IPS-20b (cell line): ENCODE measurements around the gene LAMA2.
A peak's percentile ranks its signal among the peaks of the same experiment; 100 is the strongest.

Experiments
- H3K27ac ChIP-seq: one replicate; pipeline ENCODE4 v1.5.1; 2013; ENCODE audit warnings: low read length
- H3K27me3 ChIP-seq: 2 replicates; pipeline ENCODE4 v1.6.1; 2013; ENCODE audit warnings: mild to moderate bottlenecking, low read length, inconsistent platforms; ENCODE audit not compliant: insufficient read depth
- H3K36me3 ChIP-seq: 2 replicates; pipeline ENCODE4 v1.6.1; 2013; ENCODE audit warnings: low read depth, mild to moderate bottlenecking, inconsistent platforms, low read length, moderate library complexity; ENCODE audit not compliant: insufficient read depth
- H3K4me1 ChIP-seq: 2 replicates; pipeline ENCODE4 v1.6.1; 2013; ENCODE audit warnings: mild to moderate bottlenecking, control low read depth, inconsistent platforms, low read length, moderate library complexity; ENCODE audit not compliant: insufficient read depth
- H3K4me3 ChIP-seq: 2 replicates; pipeline ENCODE4 v1.5.1; 2013; ENCODE audit warnings: mild to moderate bottlenecking, low read length, inconsistent platforms
- H3K9ac ChIP-seq: 2 replicates; pipeline ENCODE4 v1.6.1; 2013; ENCODE audit warnings: low read depth, mild to moderate bottlenecking, inconsistent platforms, low read length, moderate library complexity
- H3K9me3 ChIP-seq: 2 replicates; pipeline ENCODE4 v1.6.1; 2013; ENCODE audit warnings: mild to moderate bottlenecking, low read depth, low read length, inconsistent platforms; ENCODE audit not compliant: insufficient read depth

LAMA2 gene

DNA sequence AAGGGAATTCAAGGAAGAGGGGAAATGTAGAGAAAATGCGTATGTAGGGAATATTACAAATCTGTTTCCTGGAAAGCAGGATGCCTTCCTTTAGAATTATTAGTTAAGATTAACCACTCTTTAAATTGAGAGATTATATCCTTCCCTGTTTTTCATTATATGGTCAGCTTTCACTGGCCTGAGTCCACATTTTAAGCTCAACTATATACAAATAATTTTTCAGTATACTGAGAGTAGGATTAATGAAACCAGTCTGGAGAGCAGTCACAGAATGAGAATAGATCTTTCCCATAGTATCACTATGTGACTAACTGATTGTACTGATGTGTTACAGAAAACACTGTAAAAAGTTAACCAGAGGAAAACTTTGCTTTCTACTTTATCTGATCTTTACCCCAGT lies 306.3 kb downstream of the LAMA2 start:
- Histone ChIP-seq H3K36me3 (no peaks in the 10 kb centered on the region), H3K9ac (no peak overlapping the region), H3K4me1 (no peaks in the 10 kb centered on the region; the same call in 1 of the 2 replicates), H3K9me3 (no peaks in the 10 kb centered on the region), H3K27me3 (no peaks in the 10 kb centered on the region), H3K4me3 (no peak overlapping the region), H3K27ac (no peak overlapping the region)

- no peak overlapping the region for H3K4me3 ChIP-seq
- H3K27me3 ChIP-seq: no peaks in the 10 kb centered on the region
- no peak overlapping the region for H3K9ac ChIP-seq
- no peak overlapping the region for H3K27ac ChIP-seq
- H3K4me1 ChIP-seq: peaks cover 16% of the 10 kb centered on the region
- H3K9me3 ChIP-seq: no peaks in the 10 kb centered on the region
- H3K36me3 ChIP-seq: no peaks in the 10 kb centered on the region
These were observed 308.3 kb downstream of the LAMA2 start for GRCh38 chr6:129191235-129191634.

- Histone ChIP-seq H3K9ac (no peak overlapping the region), H3K27me3 (no peaks in the 10 kb centered on the region), H3K9me3 (no peaks in the 10 kb centered on the region), H3K36me3 (no peaks in the 10 kb centered on the region), H3K4me3 (no peak overlapping the region), H3K4me1 (peaks cover 26% of the 10 kb centered on the region), H3K27ac (no peak overlapping the region)
These were observed 309.6 kb downstream of the LAMA2 start for GRCh38 chr6:129192458-129192989.

- Histone ChIP-seq H3K4me1 (peaks cover 26% of the 10 kb centered on the region), H3K4me3 (no peak overlapping the region), H3K36me3 (no peaks in the 10 kb centered on the region), H3K9me3 (no peaks in the 10 kb centered on the region), H3K27me3 (no peaks in the 10 kb centered on the region), H3K27ac (no peak overlapping the region), H3K9ac (no peak overlapping the region)
These were observed 311.5 kb downstream of the LAMA2 start for GRCh38 chr6:129194306-129194941.

DNA sequence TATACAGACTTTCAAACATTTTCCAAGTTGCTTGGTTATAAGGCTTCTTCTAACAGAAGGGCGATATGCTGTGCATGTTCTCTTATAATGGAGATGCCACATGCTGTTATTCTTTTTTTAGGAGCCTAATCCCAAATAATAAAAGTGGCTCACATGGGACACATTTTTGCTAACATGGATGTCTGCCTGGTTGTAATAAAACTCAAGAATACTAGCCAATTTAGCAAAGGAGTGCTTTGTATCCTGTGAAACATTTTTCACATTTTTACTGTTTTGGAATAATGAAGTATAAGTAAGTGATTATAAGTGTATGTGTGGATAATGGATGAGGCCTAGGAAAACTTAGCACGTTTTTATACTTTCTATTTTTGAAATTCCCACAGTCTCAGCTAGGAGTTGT lies 312.2 kb downstream of the LAMA2 start:
- Histone ChIP-seq H3K36me3 (no peaks in the 10 kb centered on the region), H3K9me3 (no peaks in the 10 kb centered on the region), H3K27me3 (no peaks in the 10 kb centered on the region), H3K9ac (peak overlapping the region; percentile 19), H3K4me3 (no peak overlapping the region), H3K4me1 (peaks cover 26% of the 10 kb centered on the region), H3K27ac (no peak overlapping the region)

- no peaks in the 10 kb centered on the region for H3K36me3 ChIP-seq
- peaks cover 26% of the 10 kb centered on the region for H3K4me1 ChIP-seq
- no peak overlapping the region for H3K27ac ChIP-seq
- no peak overlapping the region for H3K4me3 ChIP-seq
- H3K9ac ChIP-seq: peak overlapping the region; percentile 19
- no peaks in the 10 kb centered on the region for H3K27me3 ChIP-seq
- H3K9me3 ChIP-seq: no peaks in the 10 kb centered on the region
These were observed 312.7 kb downstream of the LAMA2 start for GRCh38 chr6:129195643-129196042.

DNA sequence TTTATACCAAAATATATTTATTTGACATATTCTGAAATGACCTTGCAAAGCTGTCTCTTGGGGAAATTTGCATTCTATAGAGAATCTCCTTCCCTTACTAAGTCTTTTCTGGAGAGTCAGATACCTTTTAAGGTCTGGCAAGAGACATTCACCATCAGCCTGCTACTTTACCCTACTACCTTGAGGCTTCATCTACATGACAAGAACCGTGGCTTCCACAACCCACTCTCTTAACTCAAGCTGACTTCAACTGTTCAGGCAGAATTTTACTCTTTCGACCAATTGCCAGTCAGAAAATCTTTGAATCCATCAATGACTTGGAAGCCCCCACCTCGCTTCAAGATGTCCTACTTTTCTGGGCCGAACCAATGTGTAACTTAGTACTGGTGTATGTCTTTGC lies 314.2 kb downstream of the LAMA2 start:
- H3K27me3 ChIP-seq: no peaks in the 10 kb centered on the region
- H3K4me3 ChIP-seq: no peak overlapping the region; the same call in 1 of the 2 replicates

GRCh38 chr6:129200151-129200550 lies 317.2 kb downstream of the LAMA2 start:
- Histone ChIP-seq H3K9ac (no peak overlapping the region), H3K9me3 (no peaks in the 10 kb centered on the region), H3K4me1 (peaks cover 21% of the 10 kb centered on the region), H3K27me3 (no peaks in the 10 kb centered on the region), H3K36me3 (no peaks in the 10 kb centered on the region), H3K4me3 (no peak overlapping the region), H3K27ac (no peak overlapping the region)

More for the DNA sequence above, 314.2 kb downstream of the LAMA2 start:
- Histone ChIP-seq H3K27ac (no peak overlapping the region), H3K9ac (no peak overlapping the region), H3K4me1 (peaks cover 26% of the 10 kb centered on the region), H3K36me3 (no peaks in the 10 kb centered on the region), H3K9me3 (no peaks in the 10 kb centered on the region)

DNA sequence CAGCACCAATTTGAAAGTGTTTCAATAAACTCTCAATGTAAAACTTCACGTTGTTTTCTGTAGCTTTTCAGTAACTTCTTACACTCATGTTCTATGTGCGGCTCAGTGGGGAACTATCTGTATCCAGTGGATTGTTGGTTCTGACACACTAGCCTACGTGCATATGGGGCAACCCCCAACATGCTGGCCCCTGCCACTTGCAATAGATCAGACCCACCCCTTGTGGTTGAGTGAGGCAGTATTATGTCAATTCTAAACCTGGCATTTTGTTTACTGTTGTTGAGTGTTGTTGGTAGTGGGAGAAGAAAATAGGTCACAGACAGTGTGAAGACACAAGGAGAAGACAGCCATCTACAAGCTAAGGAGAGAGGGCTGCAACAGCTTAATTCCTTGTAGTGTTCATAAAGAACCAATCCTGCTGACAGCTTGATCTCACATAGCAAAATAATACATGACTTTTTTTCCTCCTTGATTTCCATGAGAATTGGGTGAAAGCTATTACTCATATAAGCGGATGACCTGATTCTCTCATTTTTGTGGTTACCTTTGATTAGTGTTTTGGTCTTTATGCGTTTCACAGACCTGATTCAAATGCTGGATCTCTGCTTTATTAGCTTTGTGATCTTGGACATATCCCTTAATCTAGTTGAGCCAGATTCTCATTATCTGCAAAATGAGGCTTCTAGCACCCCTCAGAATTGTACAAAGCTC lies 320.4 kb downstream of the LAMA2 start:
- Histone ChIP-seq H3K9ac (no peak overlapping the region), H3K36me3 (no peaks in the 10 kb centered on the region), H3K9me3 (no peaks in the 10 kb centered on the region), H3K4me3 (no peak overlapping the region), H3K27ac (no peak overlapping the region), H3K27me3 (no peaks in the 10 kb centered on the region), H3K4me1 (no peaks in the 10 kb centered on the region)

DNA sequence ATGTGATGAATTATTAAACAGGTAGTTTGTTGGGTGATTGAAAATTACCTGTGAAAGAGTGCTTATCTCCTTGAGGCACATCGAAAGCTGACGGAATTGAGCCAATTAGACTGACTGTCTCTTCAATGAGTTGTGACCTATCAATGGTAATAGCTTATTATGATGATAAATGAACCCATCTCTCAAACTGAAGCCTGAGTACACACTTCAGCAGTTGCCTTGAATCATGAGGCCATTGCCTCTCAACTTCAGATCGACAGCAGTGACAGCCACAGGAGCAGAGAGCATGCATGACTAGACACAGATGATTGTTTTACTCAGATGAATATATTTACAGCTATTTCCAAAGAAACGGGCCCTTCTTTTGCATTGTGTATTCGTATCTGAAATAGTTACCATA lies 323.9 kb downstream of the LAMA2 start:
- no peaks in the 10 kb centered on the region for H3K4me1 ChIP-seq
- H3K4me3 ChIP-seq: no peak overlapping the region
- no peak overlapping the region for H3K27ac ChIP-seq
- H3K9ac ChIP-seq: no peak overlapping the region
- no peaks in the 10 kb centered on the region for H3K27me3 ChIP-seq
- H3K9me3 ChIP-seq: no peaks in the 10 kb centered on the region
- no peaks in the 10 kb centered on the region for H3K36me3 ChIP-seq

GRCh38 chr6:129207832-129208231 lies 324.9 kb downstream of the LAMA2 start:
- Histone ChIP-seq H3K4me1 (no peaks in the 10 kb centered on the region), H3K4me3 (no peak overlapping the region), H3K27me3 (no peaks in the 10 kb centered on the region), H3K9me3 (no peaks in the 10 kb centered on the region), H3K36me3 (no peaks in the 10 kb centered on the region), H3K9ac (no peak overlapping the region), H3K27ac (no peak overlapping the region)

DNA sequence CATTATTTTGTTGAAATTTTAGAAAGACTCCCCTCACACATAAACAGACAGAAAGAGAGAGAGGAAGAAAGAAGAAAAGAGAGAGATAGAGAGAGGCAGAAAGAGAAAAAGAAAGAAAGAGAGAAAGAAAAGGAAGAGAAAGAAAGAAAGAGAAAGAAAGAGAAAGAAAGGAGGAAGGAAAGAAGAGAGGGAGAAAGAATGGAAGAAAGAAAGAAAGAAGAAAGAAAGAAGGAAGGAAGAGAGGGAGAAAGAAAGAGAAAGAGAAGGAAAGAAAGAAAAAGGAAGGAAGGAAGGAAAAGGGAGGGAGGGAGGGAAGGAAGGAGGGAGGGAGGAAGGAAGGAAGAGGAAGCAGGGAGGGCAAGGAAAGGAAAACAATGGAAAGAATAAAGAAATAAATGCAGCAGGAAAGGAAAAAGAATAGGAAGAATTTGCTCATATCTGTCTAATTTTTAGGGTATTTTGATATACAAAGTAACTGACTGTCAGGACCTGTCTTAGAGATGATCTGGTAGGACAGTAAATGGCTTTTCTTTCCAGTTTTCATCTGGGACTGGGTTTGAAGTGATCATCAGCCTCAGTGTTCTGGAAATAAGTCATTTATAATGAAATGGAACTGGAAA lies 325.6 kb downstream of the LAMA2 start:
- Histone ChIP-seq H3K27ac (no peak overlapping the region), H3K9me3 (no peaks in the 10 kb centered on the region), H3K4me3 (no peak overlapping the region), H3K36me3 (no peaks in the 10 kb centered on the region), H3K4me1 (no peaks in the 10 kb centered on the region), H3K27me3 (no peaks in the 10 kb centered on the region), H3K9ac (no peak overlapping the region)
